Measurements from ENCODE around the gene CORIN.

GRCh38 chr4:47567511-47567910 is 270.4 kb downstream of the CORIN start:
- TF ChIP-seq CTCF (conservative IDR thresholded peaks at IDR 0.05; ENCODE audit: low read depth in 2 of 2) (no peak), EZH2phosphoT487 (IDR thresholded peaks at IDR 0.05; ENCODE audit: unreplicated experiment) (no peak), POLR2AphosphoS5 (IDR thresholded peaks at IDR 0.05; ENCODE audit: low read depth) (no peak), EZH2 (IDR thresholded peaks at IDR 0.05; ENCODE audit: low read depth, unreplicated experiment) (no peak), CREB1 (CRISPR knock-in tag; IDR thresholded peaks at IDR 0.05; ENCODE audit: low read depth) (no peak), JUNB (IDR thresholded peaks at IDR 0.05; ENCODE audit: unreplicated experiment) (no peak)

All from GM23338 (cell line).